ENCODE data around the gene SMTNL2.

The SMTNL2 gene

GRCh38 chr17:4545217-4545951 is 38.9 kb upstream of the SMTNL2 start:
- DNase-seq: no peak

- no peak for DNase-seq
These were observed 37.0 kb upstream of the SMTNL2 start for GRCh38 chr17:4547118-4547906.

- no peak for DNase-seq
These were observed 36.3 kb upstream of the SMTNL2 start for GRCh38 chr17:4548061-4548461.

GRCh38 chr17:4548721-4549531 is 35.4 kb upstream of the SMTNL2 start:
- DNase-seq: peak; percentile 22

- DNase-seq: no peak
These were observed 34.4 kb upstream of the SMTNL2 start for GRCh38 chr17:4549781-4550533.

GRCh38 chr17:4550534-4551039 is 33.7 kb upstream of the SMTNL2 start:
- no peak for DNase-seq

- DNase-seq: no peak
These were observed 33.2 kb upstream of the SMTNL2 start for GRCh38 chr17:4551141-4551540.

- DNase-seq: no peak
These were observed 32.4 kb upstream of the SMTNL2 start for GRCh38 chr17:4551796-4552525.

- no peak for DNase-seq
These were observed 30.7 kb upstream of the SMTNL2 start for GRCh38 chr17:4553669-4554068.

GRCh38 chr17:4554441-4554996 is 29.8 kb upstream of the SMTNL2 start:
- DNase-seq: no peak

GRCh38 chr17:4554997-4555799 is 29.1 kb upstream of the SMTNL2 start, which contains the start of gene MYBBP1A:
MYBBP1A (minus strand) TSS chr17:4555384; CDS start chr17:4555324, 60 bp downstream.
- peak; percentile 89 for DNase-seq

- no peak for DNase-seq
These were observed 28.2 kb upstream of the SMTNL2 start for GRCh38 chr17:4555873-4556759.

GRCh38 chr17:4556996-4557395 is 27.3 kb upstream of the SMTNL2 start:
- DNase-seq: no peak

- no peak for DNase-seq
These were observed 26.5 kb upstream of the SMTNL2 start for GRCh38 chr17:4557626-4558346.

- DNase-seq: no peak
These were observed 25.9 kb upstream of the SMTNL2 start for GRCh38 chr17:4558347-4558971.

GRCh38 chr17:4559139-4559791 is 25.1 kb upstream of the SMTNL2 start:
- DNase-seq: no peak

GRCh38 chr17:4559966-4560365 is 24.4 kb upstream of the SMTNL2 start:
- no peak for DNase-seq

GRCh38 chr17:4560421-4560820 is 23.9 kb upstream of the SMTNL2 start, which contains the start of gene GGT6:
GGT6 (minus strand) TSS chr17:4560577; CDS start chr17:4560521, 56 bp downstream.
- no peak for DNase-seq

Data from NCI-H2029 (cell line).